GM21367 (cell line): ENCODE data around the gene MYLK2.

Experiments
- ATAC-seq: cut with Tn5 transposase; IDR thresholded peaks from one replicate; pipeline ENCODE4 v1.9.1; 2021; ENCODE audit not compliant: unreplicated experiment

Gene MYLK2

GRCh38 chr20:31853481-31853880, 34.3 kb downstream of the MYLK2 start:
- no peak for ATAC-seq

- ATAC-seq, result no peak
These were observed 37.4 kb downstream of the MYLK2 start for GRCh38 chr20:31856516-31856915.

- no peak for ATAC-seq
These were observed 39.0 kb downstream of the MYLK2 start for GRCh38 chr20:31857861-31858759.

- ATAC-seq, result no peak
These were observed 39.6 kb downstream of the MYLK2 start for GRCh38 chr20:31858760-31859083.

GRCh38 chr20:31859266-31859997, 40.3 kb downstream of the MYLK2 start:
- no peak for ATAC-seq

GRCh38 chr20:31859998-31860380, 40.8 kb downstream of the MYLK2 start:
- ATAC-seq, result no peak

GRCh38 chr20:31860390-31861134, 41.4 kb downstream of the MYLK2 start:
- ATAC-seq, result no peak

GRCh38 chr20:31861135-31861384, 41.9 kb downstream of the MYLK2 start:
- ATAC-seq, result no peak

- no peak for ATAC-seq
These were observed 42.4 kb downstream of the MYLK2 start for GRCh38 chr20:31861385-31862156.

GRCh38 chr20:31862157-31862470, 43.0 kb downstream of the MYLK2 start:
- no peak for ATAC-seq

- no peak for ATAC-seq
These were observed 43.4 kb downstream of the MYLK2 start for GRCh38 chr20:31862506-31862905.

- no peak for ATAC-seq
These were observed 44.3 kb downstream of the MYLK2 start for GRCh38 chr20:31863296-31864085.

GRCh38 chr20:31864521-31865400, 45.6 kb downstream of the MYLK2 start:
- no peak for ATAC-seq

GRCh38 chr20:31866221-31866620, 47.1 kb downstream of the MYLK2 start:
- ATAC-seq, result no peak

- ATAC-seq, result no peak
These were observed 49.9 kb downstream of the MYLK2 start for GRCh38 chr20:31868853-31869672.

- ATAC-seq, result no peak
These were observed 50.5 kb downstream of the MYLK2 start for GRCh38 chr20:31869673-31869941.

- ATAC-seq, result no peak
These were observed 51.0 kb downstream of the MYLK2 start, which contains the start of the genes DUSP15 and TTLL9 for GRCh38 chr20:31869942-31870725. Gene DUSP15, minus strand, starts transcription at chr20:31870527. Its CDS starts 190 bp downstream, at chr20:31870337. Gene TTLL9, plus strand, starts transcription at chr20:31870634. Its CDS starts 493 bp downstream, at chr20:31871127.
